Measurements from ENCODE around the gene EDAR. TPM values are rescaled to one million over a fixed set of nuclear protein-coding genes. Genes with fewer than 3 reads are reported as not detected.

Gene EDAR
- total and polyA plus RNA-seq, 2 of the 8 experiments (the other 6 are each of a cell fraction or from before 2014, with no cell fraction given) = not detected

DNA sequence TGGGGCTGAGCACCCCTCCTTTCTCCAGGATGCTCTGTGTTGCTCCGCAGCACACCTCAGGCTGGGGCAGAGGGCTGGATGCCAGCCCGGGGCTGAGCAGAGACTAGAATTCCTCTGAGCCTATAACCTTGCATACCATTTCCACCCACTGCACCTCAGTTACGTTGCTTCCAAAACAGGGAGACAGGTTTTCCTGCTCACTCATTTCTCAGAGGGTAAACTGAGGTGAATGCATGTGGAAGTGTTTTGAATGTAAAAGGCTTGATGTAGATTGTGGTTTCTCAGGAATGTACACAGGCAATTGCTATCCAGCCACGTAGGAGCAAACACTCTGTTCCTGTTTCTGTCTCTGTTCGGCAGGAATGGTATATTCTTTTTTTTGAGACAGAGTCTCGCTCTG, 45.3 kb downstream of the EDAR start:
- Histone ChIP-seq H2BK12ac (ENCODE audit: low read depth, low read length) (no peak overlapping the region), H2BK120ac (replicated peaks; ENCODE audit: low read depth, low read length) (no peak overlapping the region), H4K8ac (ENCODE audit: extremely low read depth, insufficient read depth, low read length) (no peak overlapping the region), H4K91ac (replicated peaks; ENCODE audit: insufficient read length, low read length) (no peak overlapping the region), H3K4me3 (ENCODE audit: extremely low read depth in 1 of 4, insufficient read depth in 2 of 4, low read depth in 3 of 4, low read length in 4 of 4) (no peak overlapping the region), H3K23ac (ENCODE audit: insufficient read length) (no peak overlapping the region), H3K14ac (ENCODE audit: insufficient read length) (no peak overlapping the region), H3K36me3 (ENCODE audit: control insufficient read depth in 2 of 4, insufficient read depth in 4 of 4, low read length in 3 of 4) (no peaks in the 10 kb centered on the region), H2BK5ac (ENCODE audit: low read depth, low read length) (no peak overlapping the region), H2AK5ac (ENCODE audit: low read depth, low read length) (no peak overlapping the region), H3K4me1 (replicated peaks in 1 of 4; ENCODE audit: control insufficient read depth in 3 of 4, insufficient read depth in 4 of 4, low read length in 3 of 4) (no peaks in the 10 kb centered on the region), H3K18ac (ENCODE audit: extremely low read depth, low read length) (no peak overlapping the region), H3K56ac (replicated peaks; ENCODE audit: insufficient read length, low read depth, low read length) (no peak overlapping the region), H4K20me1 (replicated peaks in 1 of 2; ENCODE audit: control insufficient read depth in 1 of 2, insufficient read depth in 2 of 2, low read length in 2 of 2) (no peaks in the 10 kb centered on the region), H3K27me3 (replicated peaks in 1 of 4; ENCODE audit: control insufficient read depth in 3 of 4, extremely low read depth in 1 of 4, insufficient read depth in 3 of 4, low read length in 3 of 4) (no peaks in the 10 kb centered on the region), H3K9ac (replicated peaks in 1 of 4; ENCODE audit: extremely low read depth in 1 of 4, low read depth in 3 of 4, low read length in 3 of 4) (no peak overlapping the region), H3K23me2 (ENCODE audit: low read depth, low read length) (no peaks in the 10 kb centered on the region), H3K27ac (ENCODE audit: low read depth, low read length) (no peak overlapping the region), H4K5ac (ENCODE audit: insufficient read length, low read depth, low read length) (no peak overlapping the region), H3K79me1 (ENCODE audit: low read depth, low read length) (no peaks in the 10 kb centered on the region), H3K4ac (replicated peaks; ENCODE audit: insufficient read length, low read depth, low read length) (no peak overlapping the region), H3K79me2 (ENCODE audit: control insufficient read depth in 1 of 2, insufficient read depth in 2 of 2, low read length in 2 of 2) (no peaks in the 10 kb centered on the region), H3K9me3 (ENCODE audit: insufficient read depth in 2 of 2, low read depth in 1 of 2, low read length in 1 of 2) (peaks cover 11 to 19% of the 10 kb centered on the region in 2 experiments), H2BK20ac (ENCODE audit: low read length) (no peak overlapping the region), H2AFZ (ENCODE audit: low read length) (0 out of 2 replicates have a peak overlapping the region, but pooled peaks have one; percentile 13), H2BK15ac (ENCODE audit: low read length) (no peak overlapping the region), H3K4me2 (ENCODE audit: insufficient read depth in 1 of 2, low read depth in 2 of 2, low read length in 2 of 2) (no peak overlapping the region)
- POLR2A ChIA-PET (ENCODE audit: partially characterized antibody) = no interaction called here
- FAIRE-seq (no peak), DNase-seq (ENCODE audit: low read depth in 1 of 2, low spot score in 2 of 2) (no peak)
- WGBS, 2 experiments (ENCODE audit: extremely low coverage in 1 of 2, insufficient coverage in 1 of 2, insufficient read length in 1 of 2, insufficient replicate concordance in 2 of 2, low coverage in 1 of 2, low lambda C conversion rate in 2 of 2, missing lambda C conversion rate in 1 of 2) = 93% methylated on average over 6 of the region's 6 CpGs; no CpG with 5 or more reads in 1 of the 2 experiments
- CTCF ChIA-PET (ENCODE audit: partially characterized antibody) = interaction anchor here (1.9 to 2.5 kb wide), 2 partner anchors 15 to 88 kb away, joined by 4 to 10 read pairs; no protein-coding TSS in a partner anchor
- TF ChIP-seq, protein P1, sequence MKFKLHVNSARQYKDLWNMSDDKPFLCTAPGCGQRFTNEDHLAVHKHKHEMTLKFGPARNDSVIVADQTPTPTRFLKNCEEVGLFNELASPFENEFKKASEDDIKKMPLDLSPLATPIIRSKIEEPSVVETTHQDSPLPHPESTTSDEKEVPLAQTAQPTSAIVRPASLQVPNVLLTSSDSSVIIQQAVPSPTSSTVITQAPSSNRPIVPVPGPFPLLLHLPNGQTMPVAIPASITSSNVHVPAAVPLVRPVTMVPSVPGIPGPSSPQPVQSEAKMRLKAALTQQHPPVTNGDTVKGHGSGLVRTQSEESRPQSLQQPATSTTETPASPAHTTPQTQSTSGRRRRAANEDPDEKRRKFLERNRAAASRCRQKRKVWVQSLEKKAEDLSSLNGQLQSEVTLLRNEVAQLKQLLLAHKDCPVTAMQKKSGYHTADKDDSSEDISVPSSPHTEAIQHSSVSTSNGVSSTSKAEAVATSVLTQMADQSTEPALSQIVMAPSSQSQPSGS (IDR thresholded peaks at IDR 0.05; ENCODE audit: low read length) = no peak
- TF ChIP-seq ZNF274 (IDR thresholded peaks at IDR 0.05; ENCODE audit: borderline replicate concordance, extremely low read depth, low read length) (no peak), TCF12 (IDR thresholded peaks at IDR 0.05; ENCODE audit: low read depth, low read length) (no peak), JUND (IDR thresholded peaks at IDR 0.05; ENCODE audit: low read length) (no peak), CREB1 (IDR thresholded peaks at IDR 0.05) (no peak), EZH2 (IDR thresholded peaks at IDR 0.05; ENCODE audit: low read depth, low read length, severe bottlenecking) (no peak), POU5F1 (IDR thresholded peaks at IDR 0.05; ENCODE audit: low read depth, low read length) (no peak), BCL11A (IDR thresholded peaks at IDR 0.05; ENCODE audit: low read depth in 2 of 2, low read length in 2 of 2) (no peak), MAFK (IDR thresholded peaks at IDR 0.05; ENCODE audit: low read depth, low read length) (no peak), RBBP5 (IDR thresholded peaks at IDR 0.05; ENCODE audit: borderline replicate concordance, low read depth, low read length) (no peak), SIX5 (IDR thresholded peaks at IDR 0.05; ENCODE audit: low read depth, low read length) (no peak)
- TF ChIP-seq, protein P2, sequence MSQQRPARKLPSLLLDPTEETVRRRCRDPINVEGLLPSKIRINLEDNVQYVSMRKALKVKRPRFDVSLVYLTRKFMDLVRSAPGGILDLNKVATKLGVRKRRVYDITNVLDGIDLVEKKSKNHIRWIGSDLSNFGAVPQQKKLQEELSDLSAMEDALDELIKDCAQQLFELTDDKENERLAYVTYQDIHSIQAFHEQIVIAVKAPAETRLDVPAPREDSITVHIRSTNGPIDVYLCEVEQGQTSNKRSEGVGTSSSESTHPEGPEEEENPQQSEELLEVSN (IDR thresholded peaks at IDR 0.05) = no peak
- TF ChIP-seq, protein P3, sequence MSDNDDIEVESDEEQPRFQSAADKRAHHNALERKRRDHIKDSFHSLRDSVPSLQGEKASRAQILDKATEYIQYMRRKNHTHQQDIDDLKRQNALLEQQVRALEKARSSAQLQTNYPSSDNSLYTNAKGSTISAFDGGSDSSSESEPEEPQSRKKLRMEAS (IDR thresholded peaks at IDR 0.05) = no peak

All from H1 (cell line).